Activated naive CD8-positive, alpha-beta T cell (primary cell): ENCODE measurements around the gene ADAMTSL4.

Experiments
- H3K27ac Mint-ChIP-seq: one replicate; pipeline ENCODE4 v1.8.0; 2021; ENCODE audit warnings: mixed read lengths
- H3K27me3 Mint-ChIP-seq: one replicate; pipeline ENCODE4 v1.8.0; 2021; ENCODE audit warnings: mixed read lengths
- H3K36me3 Mint-ChIP-seq: one replicate; pipeline ENCODE4 v1.8.0; 2021; ENCODE audit warnings: mixed read lengths
- H3K4me1 Mint-ChIP-seq: one replicate; pipeline ENCODE4 v1.8.0; 2021; ENCODE audit warnings: low read depth, mixed read lengths
- H3K4me3 Mint-ChIP-seq: one replicate; pipeline ENCODE4 v1.8.0; 2021; ENCODE audit warnings: mild to moderate bottlenecking, mixed read lengths
- H3K9me3 Mint-ChIP-seq: one replicate; pipeline ENCODE4 v1.8.0; 2021; ENCODE audit warnings: low read depth, mixed read lengths

Gene ADAMTSL4

DNA sequence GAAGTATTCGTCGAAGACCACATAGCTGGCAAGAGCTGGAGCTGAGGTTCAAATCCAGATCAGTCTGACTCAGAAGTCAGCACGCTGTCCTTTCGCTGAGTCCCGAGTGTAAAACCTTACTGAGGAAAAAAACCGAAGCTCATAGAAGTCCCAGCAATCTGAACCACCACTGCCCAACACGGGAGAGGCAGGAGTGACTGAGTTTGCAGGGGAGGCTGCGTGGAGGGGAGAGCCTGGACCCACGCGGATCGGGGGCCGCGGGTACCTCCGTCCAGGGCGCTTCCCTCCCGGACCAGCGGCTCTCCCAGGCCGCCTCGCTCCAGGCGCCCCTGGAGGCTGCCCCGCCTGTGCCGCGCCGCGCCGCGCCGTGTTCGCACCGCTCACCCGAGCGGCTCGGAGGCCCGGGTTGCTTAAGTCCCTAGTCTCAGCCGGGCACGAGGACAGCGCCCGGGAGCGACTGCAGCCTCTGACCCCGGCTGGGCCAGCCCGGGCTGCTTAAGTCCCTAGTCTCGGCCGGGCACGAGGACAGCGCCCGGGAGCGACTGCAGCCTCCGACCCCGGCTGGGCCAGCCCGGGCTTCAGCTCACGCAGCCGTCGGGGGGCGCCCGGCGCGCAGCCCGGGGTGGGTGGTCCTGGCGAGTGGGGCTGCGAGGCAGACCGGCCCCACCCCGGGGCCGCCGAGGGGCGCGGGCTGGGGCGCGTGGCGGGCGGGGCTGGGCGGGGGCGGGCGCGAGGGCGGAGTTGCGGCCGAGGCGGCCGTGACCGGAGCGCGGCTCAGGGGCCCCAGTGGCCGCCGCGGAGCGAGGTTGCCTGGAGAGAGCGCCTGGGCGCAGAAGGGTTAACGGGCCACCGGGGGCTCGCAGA lies at the start of gene ADAMTSL4:
TSS of gene ADAMTSL4 (plus strand) at position 777 of the 864 bp plus-strand sequence. CDS start 2,881 bp downstream, outside the sequence.
- Mint-ChIP-seq H3K9me3 (no peaks in the 10 kb centered on the region), H3K36me3 (no peaks in the 10 kb centered on the region), H3K27ac (peak within 1 kb of the TSS; percentile 28), H3K4me3 (peak within 1 kb of the TSS; percentile 83), H3K4me1 (peaks cover 26% of the 10 kb centered on the region), H3K27me3 (peaks cover 16% of the 10 kb centered on the region)

DNA sequence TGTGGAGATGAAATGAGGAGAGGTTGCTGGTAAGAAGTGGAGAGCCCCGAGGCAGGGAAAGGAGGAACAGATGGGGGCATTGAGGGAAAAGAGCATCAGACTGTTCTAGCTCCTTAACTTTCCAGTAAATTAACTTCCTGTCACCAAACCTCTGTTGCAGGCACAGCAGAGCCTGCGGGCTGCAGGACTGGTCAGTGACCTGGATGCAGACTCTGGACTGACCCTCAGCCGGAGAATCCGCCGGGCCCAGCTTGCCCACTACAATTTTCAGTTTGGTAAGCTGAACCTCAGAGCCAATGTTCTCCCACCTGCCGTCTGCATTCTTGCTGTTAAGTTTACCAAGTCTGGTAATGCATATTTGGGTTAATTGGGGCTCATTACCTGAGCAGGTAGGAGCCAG lies 43.8 kb upstream of the ADAMTSL4 start:
- no peaks in the 10 kb centered on the region for H3K9me3 Mint-ChIP-seq
- H3K27ac Mint-ChIP-seq: no peak overlapping the region
- no peak overlapping the region for H3K4me3 Mint-ChIP-seq
- H3K4me1 Mint-ChIP-seq: no peaks in the 10 kb centered on the region
- H3K27me3 Mint-ChIP-seq: no peaks in the 10 kb centered on the region
- peaks cover 5% of the 10 kb centered on the region for H3K36me3 Mint-ChIP-seq

DNA sequence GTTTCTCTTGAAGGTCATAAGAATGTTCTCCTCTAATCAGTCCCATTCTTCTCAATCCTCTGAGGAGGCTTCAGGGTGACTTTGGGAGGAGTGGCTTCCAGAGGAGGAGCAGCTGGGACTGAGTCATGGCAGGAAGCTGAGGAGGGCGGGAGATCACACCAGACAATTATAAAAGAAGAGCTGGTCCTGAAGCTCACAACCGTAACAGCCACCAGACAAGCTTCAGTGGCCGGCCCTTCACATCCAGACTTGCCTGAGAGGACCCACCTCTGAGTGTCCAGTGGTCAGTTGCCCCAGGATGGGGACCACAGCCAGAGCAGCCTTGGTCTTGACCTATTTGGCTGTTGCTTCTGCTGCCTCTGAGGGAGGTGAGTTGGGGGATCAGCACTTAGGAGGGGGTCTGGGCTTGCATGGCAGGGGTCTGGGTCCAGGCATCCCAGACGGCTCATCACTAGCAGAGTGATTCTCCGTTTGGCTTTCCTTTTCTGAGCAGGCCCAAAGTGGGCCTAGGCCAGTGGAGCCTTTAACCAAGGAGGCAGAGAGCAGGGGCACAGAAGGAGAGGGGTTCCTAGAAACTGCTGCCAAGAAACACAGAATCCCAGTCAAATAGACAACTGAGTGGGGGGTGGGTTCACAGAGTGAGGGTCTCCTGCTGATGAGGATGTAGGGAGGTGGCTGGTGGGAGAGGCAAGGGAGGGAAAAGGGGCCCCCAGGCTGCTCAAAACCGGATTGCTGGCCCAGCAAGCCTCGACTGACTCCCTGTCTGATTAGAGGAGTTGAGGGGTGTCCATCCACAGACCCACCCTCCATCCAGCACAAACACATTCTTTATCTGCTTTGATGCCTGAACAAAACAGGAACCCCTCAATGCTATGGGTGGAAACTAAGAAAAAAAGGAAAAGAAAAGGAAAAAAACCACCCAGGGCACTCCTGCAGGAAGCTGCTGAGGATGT lies 41.0 kb upstream of the ADAMTSL4 start, which contains the start of gene ECM1:
TSS of gene ECM1 (plus strand) at position 198 of the 953 bp plus-strand sequence. CDS start at position 299, 101 bp downstream.
- no peaks in the 10 kb centered on the region for H3K27me3 Mint-ChIP-seq
- H3K4me1 Mint-ChIP-seq: no peaks in the 10 kb centered on the region
- no peak within 1 kb of the TSS for H3K27ac Mint-ChIP-seq
- H3K4me3 Mint-ChIP-seq: no peak within 1 kb of the TSS
- H3K9me3 Mint-ChIP-seq: no peaks in the 10 kb centered on the region
- H3K36me3 Mint-ChIP-seq: peaks cover 5% of the 10 kb centered on the region

DNA sequence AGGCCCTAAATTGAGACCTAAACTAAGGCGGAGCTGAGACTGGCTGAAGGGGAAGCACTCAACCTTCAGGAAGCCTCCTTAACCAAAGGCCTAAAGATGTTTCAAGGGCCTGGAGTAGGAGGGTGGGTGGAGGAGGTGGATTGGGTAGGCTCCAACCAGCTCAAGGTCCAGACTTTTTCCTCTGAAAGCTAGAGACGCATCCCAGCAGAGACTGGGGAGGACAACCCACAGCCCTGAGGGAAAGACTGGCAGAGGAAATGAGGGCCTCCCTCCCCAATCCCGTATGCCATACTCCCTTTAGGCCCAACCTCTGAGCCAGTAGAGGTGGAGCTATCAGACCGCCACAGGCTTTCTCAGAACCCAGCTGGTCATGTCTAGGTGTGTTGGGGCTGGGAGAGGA lies 40.2 kb upstream of the ADAMTSL4 start:
- Mint-ChIP-seq H3K27me3 (no peaks in the 10 kb centered on the region), H3K4me1 (no peaks in the 10 kb centered on the region), H3K4me3 (no peak overlapping the region), H3K27ac (no peak overlapping the region), H3K36me3 (peaks cover 5% of the 10 kb centered on the region), H3K9me3 (no peaks in the 10 kb centered on the region)

DNA sequence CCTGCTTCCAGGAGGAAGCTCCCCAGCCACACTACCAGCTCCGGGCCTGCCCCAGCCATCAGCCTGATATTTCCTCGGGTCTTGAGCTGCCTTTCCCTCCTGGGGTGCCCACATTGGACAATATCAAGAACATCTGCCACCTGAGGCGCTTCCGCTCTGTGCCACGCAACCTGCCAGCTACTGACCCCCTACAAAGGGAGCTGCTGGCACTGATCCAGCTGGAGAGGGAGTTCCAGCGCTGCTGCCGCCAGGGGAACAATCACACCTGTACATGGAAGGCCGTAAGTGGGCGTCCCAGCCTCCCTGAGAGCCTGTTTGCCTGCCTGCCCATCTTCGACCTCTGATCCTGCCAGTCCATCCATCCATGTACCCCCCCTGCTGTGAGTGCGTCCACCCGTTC lies 37.7 kb upstream of the ADAMTSL4 start:
- H3K27me3 Mint-ChIP-seq: no peaks in the 10 kb centered on the region
- peaks cover 2% of the 10 kb centered on the region for H3K36me3 Mint-ChIP-seq
- H3K27ac Mint-ChIP-seq: no peak overlapping the region
- H3K4me3 Mint-ChIP-seq: no peak overlapping the region
- no peaks in the 10 kb centered on the region for H3K9me3 Mint-ChIP-seq
- H3K4me1 Mint-ChIP-seq: peaks cover 7% of the 10 kb centered on the region

DNA sequence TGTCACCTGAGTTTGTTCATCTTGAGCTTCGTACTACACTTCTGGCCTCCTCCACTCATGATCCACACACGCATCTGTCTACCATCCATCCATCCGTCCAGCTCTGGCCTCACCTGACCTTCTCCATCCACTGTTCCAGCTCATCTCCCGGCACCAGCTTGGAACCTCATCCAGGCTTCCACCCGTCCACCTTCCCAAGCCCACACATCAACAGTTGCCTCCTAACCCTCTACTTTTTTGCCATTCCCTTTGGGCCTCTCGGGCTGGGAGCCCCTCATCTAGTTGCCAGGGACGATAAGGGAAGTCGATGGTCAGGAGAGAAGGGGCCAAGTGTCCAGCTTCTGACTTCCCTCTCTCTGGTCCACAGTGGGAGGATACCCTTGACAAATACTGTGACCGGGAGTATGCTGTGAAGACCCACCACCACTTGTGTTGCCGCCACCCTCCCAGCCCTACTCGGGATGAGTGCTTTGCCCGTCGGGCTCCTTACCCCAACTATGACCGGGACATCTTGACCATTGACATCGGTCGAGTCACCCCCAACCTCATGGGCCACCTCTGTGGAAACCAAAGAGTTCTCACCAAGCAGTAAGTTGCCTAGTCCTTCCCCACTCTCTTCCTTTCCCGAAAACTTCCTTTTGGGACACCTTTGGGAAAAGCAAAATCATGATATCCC lies 37.1 kb upstream of the ADAMTSL4 start:
- H3K4me1 Mint-ChIP-seq: peaks cover 11% of the 10 kb centered on the region
- no peaks in the 10 kb centered on the region for H3K27me3 Mint-ChIP-seq
- no peak overlapping the region for H3K4me3 Mint-ChIP-seq
- no peak overlapping the region for H3K27ac Mint-ChIP-seq
- H3K36me3 Mint-ChIP-seq: peaks cover 2% of the 10 kb centered on the region
- H3K9me3 Mint-ChIP-seq: no peaks in the 10 kb centered on the region

DNA sequence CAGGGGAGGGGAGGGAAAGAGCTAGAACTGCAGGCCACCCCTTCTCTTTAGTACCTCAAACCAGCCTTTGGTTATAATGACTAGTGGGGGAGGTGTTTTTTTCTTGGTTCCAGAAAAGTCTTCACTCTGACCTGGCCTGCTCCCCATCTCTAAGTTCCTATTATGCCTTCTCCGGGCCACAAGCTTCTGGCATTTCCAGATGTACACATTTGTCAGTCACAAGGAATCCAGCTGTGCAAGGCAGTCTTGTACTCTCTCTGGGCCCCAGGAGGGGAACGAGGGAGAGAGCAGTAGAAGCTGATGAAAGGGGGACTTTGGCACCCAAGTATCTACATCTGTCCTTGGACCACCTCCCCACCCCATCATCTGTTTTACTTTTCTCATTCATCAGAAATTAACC lies 36.4 kb upstream of the ADAMTSL4 start:
- H3K4me3 Mint-ChIP-seq: no peak overlapping the region
- H3K27me3 Mint-ChIP-seq: no peaks in the 10 kb centered on the region
- H3K27ac Mint-ChIP-seq: no peak overlapping the region
- peaks cover 12% of the 10 kb centered on the region for H3K4me1 Mint-ChIP-seq
- H3K9me3 Mint-ChIP-seq: no peaks in the 10 kb centered on the region
- peaks cover 2% of the 10 kb centered on the region for H3K36me3 Mint-ChIP-seq

DNA sequence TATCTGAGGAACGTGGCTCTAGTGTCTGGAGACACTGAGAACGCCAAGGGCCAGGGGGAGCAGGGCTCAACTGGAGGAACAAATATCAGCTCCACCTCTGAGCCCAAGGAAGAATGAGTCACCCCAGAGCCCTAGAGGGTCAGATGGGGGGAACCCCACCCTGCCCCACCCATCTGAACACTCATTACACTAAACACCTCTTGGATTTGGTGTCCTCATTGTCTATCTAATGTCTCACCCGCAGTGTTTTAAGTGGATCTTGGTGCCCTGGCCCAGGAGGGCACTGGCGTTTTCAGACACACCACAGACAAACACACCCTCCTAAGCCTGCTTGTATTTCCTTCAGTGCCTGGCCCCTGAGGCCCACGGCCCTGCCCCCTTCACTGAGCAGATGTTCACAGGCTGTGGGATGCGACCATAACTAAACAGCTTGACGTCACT lies 35.8 kb upstream of the ADAMTSL4 start:
- H3K27ac Mint-ChIP-seq: no peak overlapping the region
- H3K4me3 Mint-ChIP-seq: no peak overlapping the region
- H3K36me3 Mint-ChIP-seq: peaks cover 2% of the 10 kb centered on the region
- H3K9me3 Mint-ChIP-seq: no peaks in the 10 kb centered on the region
- H3K4me1 Mint-ChIP-seq: peaks cover 12% of the 10 kb centered on the region
- H3K27me3 Mint-ChIP-seq: no peaks in the 10 kb centered on the region

DNA sequence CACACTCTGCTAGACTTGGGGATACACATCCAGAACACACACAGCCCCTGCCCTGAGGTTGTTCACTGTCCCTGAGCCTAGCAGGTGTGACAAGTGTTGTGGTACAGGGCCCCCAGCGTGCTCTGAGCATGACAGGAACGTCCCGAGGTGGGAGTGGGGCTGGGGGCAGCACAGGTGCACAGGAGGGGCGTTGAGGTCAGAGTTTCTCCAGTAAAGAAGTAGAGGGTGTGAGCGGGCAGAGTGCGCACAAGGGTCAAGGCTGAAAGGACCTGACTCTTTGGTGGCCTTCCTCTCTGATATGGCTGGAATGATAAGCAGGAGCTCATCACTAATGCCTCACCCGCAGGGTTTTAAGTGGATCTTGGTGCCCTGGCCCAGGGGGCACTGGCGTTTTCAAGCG lies 34.9 kb upstream of the ADAMTSL4 start:
- peak overlapping the region; percentile 92 for H3K4me3 Mint-ChIP-seq
- H3K27ac Mint-ChIP-seq: no peak overlapping the region
- H3K4me1 Mint-ChIP-seq: peaks cover 12% of the 10 kb centered on the region
- H3K27me3 Mint-ChIP-seq: no peaks in the 10 kb centered on the region
- H3K9me3 Mint-ChIP-seq: no peaks in the 10 kb centered on the region
- H3K36me3 Mint-ChIP-seq: peaks cover 2% of the 10 kb centered on the region

DNA sequence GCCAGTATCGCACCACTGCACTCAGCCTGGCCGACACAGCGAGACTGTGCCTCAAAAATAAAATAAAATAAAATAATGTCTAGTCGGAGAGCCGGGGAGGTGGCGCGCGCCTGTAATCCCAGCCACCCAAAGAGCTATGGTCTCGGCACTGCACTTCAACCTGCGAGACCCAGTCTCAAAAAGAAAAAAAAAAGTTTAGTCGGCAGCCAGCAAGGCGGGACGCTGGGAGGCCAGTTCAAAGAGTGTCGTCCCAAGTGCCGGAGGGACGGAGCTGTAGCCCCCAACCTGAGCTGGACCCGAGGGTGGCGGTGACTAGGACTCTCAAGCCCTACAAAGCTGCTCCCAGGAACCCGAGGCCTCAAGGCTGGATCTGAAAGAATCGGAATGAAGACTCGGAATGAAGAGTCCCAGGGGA lies 34.3 kb upstream of the ADAMTSL4 start:
- H3K36me3 Mint-ChIP-seq: peaks cover 2% of the 10 kb centered on the region
- H3K4me1 Mint-ChIP-seq: peaks cover 12% of the 10 kb centered on the region
- no peaks in the 10 kb centered on the region for H3K27me3 Mint-ChIP-seq
- H3K9me3 Mint-ChIP-seq: no peaks in the 10 kb centered on the region
- peak overlapping the region; percentile 76 for H3K27ac Mint-ChIP-seq
- peak overlapping the region; percentile 92 for H3K4me3 Mint-ChIP-seq

DNA sequence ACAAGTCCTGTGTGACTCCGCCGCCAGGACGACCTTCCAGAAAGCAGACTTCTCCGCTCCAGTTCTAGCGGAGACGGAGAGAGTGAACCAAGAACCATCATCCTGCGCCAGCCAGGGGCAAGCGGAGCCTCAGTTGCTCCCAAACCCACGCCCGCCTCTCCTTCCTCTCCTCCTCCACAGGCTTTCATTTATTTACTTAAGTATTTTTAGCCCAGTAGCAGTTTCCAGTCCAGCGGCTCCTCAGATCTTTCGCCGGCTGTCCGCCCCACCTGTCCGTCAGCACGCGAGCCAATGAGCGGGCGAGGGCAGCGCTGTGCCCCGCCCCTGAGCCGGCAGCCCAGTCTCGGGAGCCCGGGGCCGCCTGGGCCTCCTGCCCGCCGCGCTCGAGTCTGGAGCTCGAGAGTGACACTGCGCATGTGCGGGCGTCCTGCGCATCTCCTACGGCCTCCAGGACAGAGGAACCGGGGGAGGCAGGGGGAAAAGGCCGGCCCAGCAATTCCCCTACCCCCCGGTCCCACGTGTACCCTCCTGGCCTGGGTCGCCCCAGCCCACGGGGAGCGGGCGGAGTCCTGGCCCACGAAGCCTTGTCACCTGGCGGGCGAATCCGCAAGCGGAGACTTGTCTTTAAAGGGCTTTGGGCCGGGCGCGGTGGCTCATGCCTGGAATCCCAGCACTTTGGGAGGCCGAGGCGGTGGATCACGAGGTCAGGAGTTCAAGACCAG lies 33.7 kb upstream of the ADAMTSL4 start, which contains the start of gene FALEC:
TSS of gene FALEC (plus strand) at position 425 of the 722 bp plus-strand sequence.
- Mint-ChIP-seq H3K36me3 (peaks cover 2% of the 10 kb centered on the region), H3K27ac (peak within 1 kb of the TSS; percentile 76), H3K4me3 (peak within 1 kb of the TSS; percentile 92), H3K27me3 (no peaks in the 10 kb centered on the region), H3K4me1 (peaks cover 12% of the 10 kb centered on the region), H3K9me3 (no peaks in the 10 kb centered on the region)

DNA sequence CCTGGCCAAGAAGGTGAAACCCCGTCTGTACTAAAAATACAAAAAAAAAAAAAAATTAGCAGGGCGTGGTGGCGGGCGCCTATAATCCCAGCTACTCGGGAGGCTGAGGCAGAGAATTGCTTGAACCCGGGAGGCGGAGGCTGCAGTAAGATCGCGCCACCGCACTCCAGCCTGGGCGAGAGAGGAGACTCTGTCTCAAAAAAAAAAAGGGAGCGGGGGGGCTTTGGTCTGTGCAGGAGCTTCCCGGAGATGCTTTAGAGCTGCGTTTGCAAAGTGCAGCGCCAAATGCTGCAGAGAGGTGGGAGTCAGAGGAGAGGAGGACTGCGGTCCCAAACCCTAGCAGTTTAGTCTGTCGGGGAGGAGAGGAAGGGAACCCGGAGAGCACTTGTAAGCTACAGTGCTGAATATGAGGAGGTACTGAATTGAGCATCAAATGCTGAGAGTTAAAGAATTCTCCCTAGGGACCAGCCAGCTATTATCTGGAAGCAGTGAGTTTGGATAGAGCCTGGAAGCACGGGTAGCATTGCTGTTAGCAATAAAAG lies 33.1 kb upstream of the ADAMTSL4 start:
- Mint-ChIP-seq H3K4me3 (peak overlapping the region; percentile 92), H3K4me1 (peaks cover 12% of the 10 kb centered on the region), H3K36me3 (no peaks in the 10 kb centered on the region), H3K27ac (no peak overlapping the region), H3K9me3 (no peaks in the 10 kb centered on the region), H3K27me3 (no peaks in the 10 kb centered on the region)

DNA sequence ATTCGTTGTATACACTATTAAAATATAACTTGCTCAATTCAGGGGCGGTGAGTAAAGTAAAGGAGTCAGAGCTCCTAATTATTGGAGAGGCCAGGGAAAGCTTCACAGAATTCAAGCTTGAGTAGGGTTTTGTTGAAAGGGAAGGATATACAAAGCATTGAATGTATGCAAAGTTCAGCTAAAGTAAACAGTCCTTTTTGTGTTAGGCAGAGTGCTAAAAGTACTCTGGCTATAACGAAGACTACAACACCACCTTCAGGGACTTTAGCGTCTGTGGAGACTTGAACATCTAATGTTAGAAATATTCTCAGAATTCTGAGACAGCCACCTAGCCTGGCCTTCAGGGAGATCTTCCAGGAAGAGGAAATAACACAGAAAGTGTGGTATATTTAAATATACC lies 32.6 kb upstream of the ADAMTSL4 start:
- Mint-ChIP-seq H3K36me3 (no peaks in the 10 kb centered on the region), H3K4me3 (peak overlapping the region; percentile 92), H3K27me3 (no peaks in the 10 kb centered on the region), H3K27ac (no peak overlapping the region), H3K4me1 (peaks cover 12% of the 10 kb centered on the region), H3K9me3 (no peaks in the 10 kb centered on the region)
